Brain microvascular endothelial cell (primary cell): ENCODE data around the gene SPHK2.
"Not testable (repeated sequence)": the region's sequence is repeated elsewhere in the genome, so short reads cannot be mapped to it uniquely, and the experiment has no call there.

Experiments used
- DNase-seq: peaks from one replicate; pipeline ENCODE4 v3.0.0-alpha.2; 2020
- H3K27ac ChIP-seq: fragments of 250-450 bp; sonication (Bioruptor Pico); 2 replicates; pipeline ENCODE4 v1.5.1; 2020; ENCODE audit warnings: mild to moderate bottlenecking, moderate library complexity
- H3K27me3 ChIP-seq: fragments of 250-450 bp; sonication (Bioruptor Pico); replicated peaks from 2 replicates; pipeline ENCODE4 v1.5.1; 2020; ENCODE audit warnings: mild to moderate bottlenecking
- H3K36me3 ChIP-seq: fragments of 250-450 bp; sonication (Bioruptor Pico); replicated peaks from 2 replicates; pipeline ENCODE4 v1.5.1; 2020; ENCODE audit warnings: mild to moderate bottlenecking
- H3K4me3 ChIP-seq: 2 replicates; pipeline ENCODE4 v1.5.1; 2011; ENCODE audit warnings: low read depth, mild to moderate bottlenecking, control low read depth, low read length, moderate library complexity
- in situ Hi-C: cut with HindIII; loops from 2 replicates; pipeline ENCODE4 v1.10.0; 2017; ENCODE audit warnings: low sequenced_read_pairs, low pct_ligation_motif_present
- TF ChIP-seq, protein P1 (sequence below): IDR thresholded peaks from 2 replicates; pipeline ENCODE4 v1.5.1; 2011; ENCODE audit warnings: low read depth, mild to moderate bottlenecking, moderate library complexity, low read length, control low read depth, inconsistent platforms; ENCODE audit errors: missing control alignments

Gene SPHK2

DNA sequence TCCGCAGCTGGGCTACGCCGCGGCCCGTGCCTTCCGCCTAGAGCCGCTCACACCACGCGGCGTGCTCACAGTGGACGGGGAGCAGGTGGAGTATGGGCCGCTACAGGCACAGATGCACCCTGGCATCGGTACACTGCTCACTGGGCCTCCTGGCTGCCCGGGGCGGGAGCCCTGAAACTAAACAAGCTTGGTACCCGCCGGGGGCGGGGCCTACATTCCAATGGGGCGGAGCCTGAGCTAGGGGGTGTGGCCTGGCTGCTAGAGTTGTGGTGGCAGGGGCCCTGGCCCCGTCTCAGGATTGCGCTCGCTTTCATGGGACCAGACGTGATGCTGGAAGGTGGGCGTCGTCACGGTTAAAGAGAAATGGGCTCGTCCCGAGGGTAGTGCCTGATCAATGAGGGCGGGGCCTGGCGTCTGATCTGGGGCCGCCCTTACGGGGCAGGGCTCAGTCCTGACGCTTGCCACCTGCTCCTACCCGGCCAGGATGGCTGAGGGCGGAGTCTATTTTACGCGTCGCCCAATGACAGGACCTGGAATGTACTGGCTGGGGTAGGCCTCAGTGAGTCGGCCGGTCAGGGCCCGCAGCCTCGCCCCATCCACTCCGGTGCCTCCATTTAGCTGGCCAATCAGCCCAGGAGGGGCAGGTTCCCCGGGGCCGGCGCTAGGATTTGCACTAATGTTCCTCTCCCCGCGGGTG lies 10.4 kb downstream of the SPHK2 start:
- no peaks in the 10 kb centered on the region for H3K27me3 ChIP-seq
- in situ Hi-C loops: no loop called here
- peak overlapping the region; percentile 27 for H3K4me3 ChIP-seq
- TF ChIP-seq, protein P1, sequence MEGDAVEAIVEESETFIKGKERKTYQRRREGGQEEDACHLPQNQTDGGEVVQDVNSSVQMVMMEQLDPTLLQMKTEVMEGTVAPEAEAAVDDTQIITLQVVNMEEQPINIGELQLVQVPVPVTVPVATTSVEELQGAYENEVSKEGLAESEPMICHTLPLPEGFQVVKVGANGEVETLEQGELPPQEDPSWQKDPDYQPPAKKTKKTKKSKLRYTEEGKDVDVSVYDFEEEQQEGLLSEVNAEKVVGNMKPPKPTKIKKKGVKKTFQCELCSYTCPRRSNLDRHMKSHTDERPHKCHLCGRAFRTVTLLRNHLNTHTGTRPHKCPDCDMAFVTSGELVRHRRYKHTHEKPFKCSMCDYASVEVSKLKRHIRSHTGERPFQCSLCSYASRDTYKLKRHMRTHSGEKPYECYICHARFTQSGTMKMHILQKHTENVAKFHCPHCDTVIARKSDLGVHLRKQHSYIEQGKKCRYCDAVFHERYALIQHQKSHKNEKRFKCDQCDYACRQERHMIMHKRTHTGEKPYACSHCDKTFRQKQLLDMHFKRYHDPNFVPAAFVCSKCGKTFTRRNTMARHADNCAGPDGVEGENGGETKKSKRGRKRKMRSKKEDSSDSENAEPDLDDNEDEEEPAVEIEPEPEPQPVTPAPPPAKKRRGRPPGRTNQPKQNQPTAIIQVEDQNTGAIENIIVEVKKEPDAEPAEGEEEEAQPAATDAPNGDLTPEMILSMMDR: no peak
- peak; percentile 56 for DNase-seq
- no peaks in the 10 kb centered on the region for H3K36me3 ChIP-seq
- H3K27ac ChIP-seq: peak overlapping the region; percentile 5

- Histone ChIP-seq H3K27me3 (no peaks in the 10 kb centered on the region), H3K36me3 (no peaks in the 10 kb centered on the region), H3K4me3 (peak overlapping the region; percentile 27), H3K27ac (peak overlapping the region; percentile 5)
- TF ChIP-seq, protein P1: peak; percentile 46
- DNase-seq: peak; percentile 51
- in situ Hi-C loops: no loop called here
These were observed 11.2 kb downstream of the SPHK2 start for GRCh38 chr19:48630296-48631063.

DNA sequence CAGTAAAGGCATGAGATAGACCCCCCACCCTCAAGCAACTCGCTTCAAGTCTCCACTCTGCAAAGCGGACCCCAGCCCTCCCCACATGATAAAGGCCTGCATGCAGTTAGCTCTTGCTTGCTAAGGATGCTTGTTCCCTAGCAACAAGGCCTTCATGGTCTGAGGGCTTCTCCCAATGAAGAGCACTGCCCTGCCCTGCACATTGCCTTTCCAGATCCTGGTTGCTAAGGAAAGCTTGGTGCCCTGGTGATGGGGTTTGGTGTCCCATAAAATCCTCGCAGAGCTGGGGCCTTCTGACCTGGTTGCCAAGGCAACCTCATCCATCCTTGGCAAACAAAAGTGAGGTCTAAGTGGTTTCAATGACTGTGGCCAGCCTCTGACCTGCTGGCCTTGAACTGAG lies 11.9 kb downstream of the SPHK2 start:
- TF ChIP-seq, protein P1: no peak
- Histone ChIP-seq H3K27ac (no peak overlapping the region), H3K27me3 (no peaks in the 10 kb centered on the region), H3K36me3 (no peaks in the 10 kb centered on the region), H3K4me3 (no peak overlapping the region)
- in situ Hi-C loops: no loop called here
- no peak for DNase-seq

DNA sequence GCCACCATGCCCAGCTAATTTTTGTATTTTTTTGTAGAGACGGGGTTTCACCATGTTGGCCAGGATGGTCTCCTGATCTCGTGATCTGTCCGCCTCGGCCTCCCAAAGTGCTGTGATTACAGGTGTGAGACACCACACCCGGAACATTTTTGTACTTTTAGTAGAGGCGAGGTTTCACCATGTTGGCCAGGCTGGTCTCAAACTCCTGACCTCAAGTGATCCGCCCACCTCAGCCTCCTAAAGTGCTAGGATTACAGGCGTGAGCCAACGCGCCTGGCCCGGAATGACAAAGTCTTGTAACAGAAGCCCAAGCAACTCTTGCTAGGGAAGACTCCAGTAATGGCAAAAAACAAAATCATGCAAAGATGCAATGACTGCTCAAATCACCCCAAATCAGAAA lies 13.0 kb downstream of the SPHK2 start:
- H3K36me3 ChIP-seq, H3K27ac ChIP-seq, H3K4me3 ChIP-seq, DNase-seq, H3K27me3 ChIP-seq, in situ Hi-C loops: not testable (repeated sequence)

DNA sequence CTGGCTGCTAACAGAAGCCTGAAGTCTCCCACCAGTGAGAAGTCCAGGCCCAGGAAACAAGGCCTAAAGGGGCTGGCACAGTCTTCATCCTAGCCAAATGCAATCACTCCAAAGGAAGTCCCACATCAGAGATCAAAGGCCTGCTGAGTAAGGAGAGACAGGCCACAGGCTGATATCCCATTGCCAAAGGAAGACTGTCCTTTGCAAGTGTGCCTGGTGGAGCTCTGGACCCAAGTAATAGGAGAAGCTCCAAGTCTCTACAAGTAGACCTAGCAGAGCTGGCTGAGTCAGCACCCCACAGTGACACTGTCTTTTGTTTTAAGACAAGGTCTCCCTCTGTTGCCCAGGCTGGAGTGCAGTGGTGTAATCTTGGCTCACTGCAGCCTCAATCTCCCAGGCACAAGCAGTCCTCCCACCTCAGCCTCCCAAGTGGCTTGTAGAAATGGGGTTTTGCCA lies 13.4 kb downstream of the SPHK2 start:
- in situ Hi-C loops: no loop called here
- DNase-seq: no peak
- no peaks in the 10 kb centered on the region for H3K27me3 ChIP-seq
- H3K27ac ChIP-seq: no peak overlapping the region
- H3K36me3 ChIP-seq: no peaks in the 10 kb centered on the region
- H3K4me3 ChIP-seq: no peak overlapping the region
- TF ChIP-seq, protein P1: no peak

- no peaks in the 10 kb centered on the region for H3K36me3 ChIP-seq
- TF ChIP-seq, protein P1: no peak
- in situ Hi-C loops: no loop called here
- no peak overlapping the region for H3K4me3 ChIP-seq
- DNase-seq: no peak
- H3K27me3 ChIP-seq: no peaks in the 10 kb centered on the region
- no peak overlapping the region for H3K27ac ChIP-seq
These were observed 14.1 kb downstream of the SPHK2 start for GRCh38 chr19:48633148-48634035.
